H9 (cell line): ENCODE results near the gene CHN2. TPM values are rescaled to one million over a fixed set of nuclear protein-coding genes. Genes with fewer than 3 reads are reported as not detected.

Source experiments
- DNase-seq: peaks from one replicate; pipeline ENCODE4 v3.0.0-alpha.2; 2017
- H2AFZ ChIP-seq: one replicate; pipeline ENCODE4 v1.6.1; 2013; ENCODE audit warnings: mild to moderate bottlenecking, low read length, control low read depth, moderate library complexity
- H2AK5ac ChIP-seq: 2 replicates; pipeline ENCODE4 v1.6.1; 2013; ENCODE audit warnings: low read length, control low read depth, mixed read lengths; ENCODE audit not compliant: insufficient read length
- H2BK120ac ChIP-seq: one replicate; pipeline ENCODE4 v1.6.1; 2013; ENCODE audit warnings: low read depth, mild to moderate bottlenecking, low read length, control low read depth, inconsistent platforms; ENCODE audit not compliant: poor library complexity, severe bottlenecking
- H2BK12ac ChIP-seq: 2 replicates; pipeline ENCODE4 v1.6.1; 2013; ENCODE audit warnings: low read length, control low read depth, mixed read lengths, low read depth; ENCODE audit not compliant: insufficient read length
- H2BK15ac ChIP-seq: 2 replicates; pipeline ENCODE4 v1.6.1; 2013; ENCODE audit warnings: low read depth, low read length, control low read depth
- H2BK20ac ChIP-seq: one replicate; pipeline ENCODE4 v1.6.1; 2013; ENCODE audit warnings: low read depth, mild to moderate bottlenecking, low read length, control low read depth, inconsistent platforms; ENCODE audit not compliant: poor library complexity, severe bottlenecking
- H2BK5ac ChIP-seq: 2 replicates; pipeline ENCODE4 v1.6.1; 2013; ENCODE audit warnings: low read length, control low read depth, mixed read lengths; ENCODE audit not compliant: insufficient read length
- H3K14ac ChIP-seq: 2 replicates; pipeline ENCODE4 v1.6.1; 2013; ENCODE audit warnings: low read length, control low read depth; ENCODE audit not compliant: insufficient read depth
- H3K18ac ChIP-seq: 2 replicates; pipeline ENCODE4 v1.6.1; 2013; ENCODE audit warnings: low read depth, mild to moderate bottlenecking, mixed read lengths, low read length, control low read depth; ENCODE audit not compliant: insufficient read length
- H3K23ac ChIP-seq: 2 replicates; pipeline ENCODE4 v1.6.1; 2013; ENCODE audit warnings: low read length, control low read depth, mixed read lengths, low read depth; ENCODE audit not compliant: insufficient read length
- H3K23me2 ChIP-seq: 2 replicates; pipeline ENCODE4 v1.6.1; 2013; ENCODE audit warnings: low read depth, mild to moderate bottlenecking, mixed read lengths, low read length, control low read depth; ENCODE audit not compliant: insufficient read length, poor library complexity, severe bottlenecking
- H3K27ac ChIP-seq: 2 replicates; pipeline ENCODE4 v1.5.1; 2013; ENCODE audit warnings: low read length, control low read depth, mixed read lengths, low read depth; ENCODE audit not compliant: insufficient read length
- H3K27me3 ChIP-seq: 2 replicates; pipeline ENCODE4 v1.6.1; 2013; ENCODE audit warnings: low read length, control low read depth, inconsistent platforms; ENCODE audit not compliant: insufficient read depth
- H3K4ac ChIP-seq: 2 replicates; pipeline ENCODE4 v1.6.1; 2013; ENCODE audit warnings: low read depth, mild to moderate bottlenecking, control low read depth, inconsistent platforms, low read length, moderate library complexity
- H3K4me1 ChIP-seq: 2 replicates; pipeline ENCODE4 v1.6.1; 2013; ENCODE audit warnings: low read length, control low read depth, inconsistent platforms; ENCODE audit not compliant: insufficient read depth
- H3K4me2 ChIP-seq: 2 replicates; pipeline ENCODE4 v1.6.1; 2013; ENCODE audit warnings: low read length, control low read depth, mixed read lengths; ENCODE audit not compliant: insufficient read length, insufficient read depth
- H3K56ac ChIP-seq: 2 replicates; pipeline ENCODE4 v1.6.1; 2013; ENCODE audit warnings: low read depth, mild to moderate bottlenecking, mixed read lengths, low read length, control low read depth; ENCODE audit not compliant: insufficient read length
- H3K79me1 ChIP-seq: 2 replicates; pipeline ENCODE4 v1.6.1; 2013; ENCODE audit warnings: low read depth, mild to moderate bottlenecking, moderate library complexity, low read length, control low read depth, inconsistent platforms; ENCODE audit not compliant: insufficient read depth, poor library complexity, severe bottlenecking
- H3K79me2 ChIP-seq: 2 replicates; pipeline ENCODE4 v1.6.1; 2013; ENCODE audit warnings: low read length, control low read depth, inconsistent platforms; ENCODE audit not compliant: insufficient read depth
- H3K9ac ChIP-seq: 2 replicates; pipeline ENCODE4 v1.6.1; 2013; ENCODE audit warnings: low read length, control low read depth, mixed read lengths; ENCODE audit not compliant: insufficient read length; ENCODE audit errors: extremely low read depth
- H3K9me3 ChIP-seq: one replicate; pipeline ENCODE4 v1.6.1; 2013; ENCODE audit warnings: low read depth, low read length, inconsistent platforms; ENCODE audit not compliant: control insufficient read depth
- H3T11ph ChIP-seq: one replicate; pipeline ENCODE4 v1.6.1; 2013; ENCODE audit warnings: mild to moderate bottlenecking, low read length, control low read depth, inconsistent platforms
- H4K20me1 ChIP-seq: one replicate; pipeline ENCODE4 v1.6.1; 2013; ENCODE audit not compliant: control insufficient read depth, insufficient read length, insufficient read depth
- H4K5ac ChIP-seq: 2 replicates; pipeline ENCODE4 v1.6.1; 2013; ENCODE audit warnings: low read depth, mild to moderate bottlenecking, mixed read lengths, low read length, control low read depth; ENCODE audit not compliant: insufficient read length
- H4K8ac ChIP-seq: replicated peaks from 2 replicates; pipeline ENCODE4 v1.6.1; 2013; ENCODE audit warnings: low read length, control low read depth, mixed read lengths, low read depth; ENCODE audit not compliant: insufficient read length
- H4K91ac ChIP-seq: 2 replicates; pipeline ENCODE4 v1.6.1; 2013; ENCODE audit warnings: low read depth, mild to moderate bottlenecking, moderate library complexity, mixed read lengths, low read length, control low read depth; ENCODE audit not compliant: insufficient read length
- H3K27ac Mint-ChIP-seq, 3 experiments: 2 replicates in 2 of 3; 3 replicates in 1 of 3; pipeline ENCODE4 v1.8.0; 2020 to 2021; ENCODE audit warnings: mixed read lengths in 3 of 3, mild to moderate bottlenecking in 1 of 3, moderate library complexity in 1 of 3
- H3K27me3 Mint-ChIP-seq: 2 replicates; pipeline ENCODE4 v1.8.0; 2021; ENCODE audit warnings: low read depth, mild to moderate bottlenecking, moderate library complexity, mixed read lengths
- H3K36me3 Mint-ChIP-seq, 3 experiments: 2 replicates in 2 of 3; 3 replicates in 1 of 3; pipeline ENCODE4 v1.8.0; 2020 to 2021; ENCODE audit warnings: low read depth in 3 of 3, mixed read lengths in 3 of 3; ENCODE audit not compliant: insufficient read depth in 1 of 3
- H3K4me1 Mint-ChIP-seq, 2 experiments: 2 replicates each; pipeline ENCODE4 v1.8.0; 2020; ENCODE audit warnings: mixed read lengths in 2 of 2
- H3K4me3 Mint-ChIP-seq, 2 experiments: 2 replicates in 1 of 2; 3 replicates in 1 of 2; pipeline ENCODE4 v1.8.0; 2020 to 2021; ENCODE audit warnings: mild to moderate bottlenecking in 2 of 2, mixed read lengths in 2 of 2, moderate library complexity in 1 of 2
- H3K9me3 Mint-ChIP-seq, 2 experiments: 2 replicates in 1 of 2; 3 replicates in 1 of 2; pipeline ENCODE4 v1.8.0; 2020; ENCODE audit warnings: mild to moderate bottlenecking in 2 of 2, mixed read lengths in 2 of 2, moderate library complexity in 1 of 2
- CTCF ChIP-seq: fragments of 200-600 bp; sonication (generic); conservative IDR thresholded peaks from 3 replicates; pipeline ENCODE4 v1.8.0; 2021; ENCODE audit warnings: antibody characterized with exemption, mild to moderate bottlenecking
- WGBS: extraction: QIAGEN DNeasy Blood & Tissue Kit; methylation state at CpG from one replicate; pipeline ENCODE4 v1.1.7; 2013; ENCODE audit warnings: missing lambda C conversion rate, low lambda C conversion rate, mixed read lengths; ENCODE audit not compliant: insufficient read length; ENCODE audit errors: extremely low coverage; 5-methylcytosine and 5-hydroxymethylcytosine counted together
- total RNA-seq: library from RNA; stranded (reverse); gene quantifications from 2 replicates; pipeline ENCODE4 v1.2.1, GENCODE V29; 2021

CHN2 gene
- total RNA-seq, 1 experiment from 2014 or later = 3.3 TPM

DNA sequence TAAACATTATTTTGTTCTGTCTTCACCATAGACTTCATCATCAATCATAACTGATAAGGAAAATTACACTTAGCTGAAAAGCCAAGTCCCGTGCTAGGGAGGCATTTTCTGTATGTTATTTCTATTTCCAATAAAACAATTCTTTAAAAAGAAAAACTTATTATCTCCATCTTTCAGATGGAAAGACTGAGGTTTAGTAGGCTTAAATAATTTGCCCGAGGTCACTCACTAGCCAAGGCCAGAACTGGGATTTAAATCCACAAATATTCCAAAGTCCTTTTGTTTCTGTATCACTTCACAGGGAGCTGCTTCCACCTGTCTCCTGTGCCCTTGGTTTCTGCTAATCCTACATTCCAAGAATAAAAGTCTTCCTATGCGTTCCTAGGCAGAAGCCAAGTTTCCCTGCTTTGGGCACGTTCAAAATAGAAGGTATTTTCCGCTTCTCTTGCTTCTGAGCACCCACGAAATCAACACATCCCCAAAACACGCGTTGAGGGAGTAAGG is 49.0 kb upstream of the CHN2 start:
- Histone ChIP-seq H3K14ac (no peak overlapping the region), H3K23me2 (peaks cover 11% of the 10 kb centered on the region), H4K91ac (no peak overlapping the region), H3K27me3 (no peaks in the 10 kb centered on the region; the same call in 1 of the 2 replicates), H2AK5ac (no peak overlapping the region), H4K8ac (no peak overlapping the region), H4K5ac (no peak overlapping the region), H3K9ac (peak overlapping the region; percentile 51), H3K4ac (no peak overlapping the region), H3K18ac (no peak overlapping the region), H2AFZ (peak overlapping the region; percentile 40), H3K9me3 (no peaks in the 10 kb centered on the region), H3K4me1 (no peaks in the 10 kb centered on the region), H3K27ac (no peak overlapping the region), H3T11ph (no peak overlapping the region), H2BK12ac (no peak overlapping the region), H3K23ac (no peak overlapping the region), H4K20me1 (no peaks in the 10 kb centered on the region), H2BK5ac (no peak overlapping the region), H2BK120ac (no peak overlapping the region), H2BK15ac (no peak overlapping the region), H2BK20ac (no peak overlapping the region), H3K79me2 (no peaks in the 10 kb centered on the region; the same call in 1 of the 2 replicates), H3K79me1 (no peaks in the 10 kb centered on the region), H3K56ac (no peak overlapping the region), H3K4me2 (peak overlapping the region; percentile 74)
- DNase-seq = no peak
- Mint-ChIP-seq H3K9me3 (no peaks in the 10 kb centered on the region), H3K4me1 (peaks cover 19 to 23% of the 10 kb centered on the region in 2 experiments), H3K27ac (no peak overlapping the region), H3K27me3 (peaks cover 32% of the 10 kb centered on the region), H3K4me3 (peak overlapping the region; percentile 89 to 95), H3K36me3 (no peaks in the 10 kb centered on the region)
- no CpG with 5 or more reads among the region's 8 CpGs for WGBS
- TF ChIP-seq CTCF = no peak
